ENCODE data around the gene RIC3. TPM values are rescaled to one million over a fixed set of nuclear protein-coding genes. Genes with fewer than 3 reads are reported as not detected.

RIC3 gene
- total RNA-seq, 1 experiment from 2014 or later: not detected

- H3K9me2 ChIP-seq (replicated peaks; ENCODE audit: low read length): no peaks in the 10 kb centered on the region
- BruUV-seq (replicated peaks): no TSS peak
- H3K9me3 ChIP-seq (ENCODE audit: low read length): no peaks in the 10 kb centered on the region
- no peak overlapping the region for H3K4me3 ChIP-seq (ENCODE audit: low read length)
- ATAC-seq (no peak), DNase-seq (no peak)
- H3K79me2 ChIP-seq (ENCODE audit: low read length): no peaks in the 10 kb centered on the region
- POLR2A ChIA-PET (ENCODE audit: unreplicated experiment): no interaction called here
- H4K20me1 ChIP-seq (ENCODE audit: low read length): no peaks in the 10 kb centered on the region
- no peak overlapping the region for H3K4me2 ChIP-seq (ENCODE audit: low read length)
- CTCF ChIA-PET: no interaction called here
- no peaks in the 10 kb centered on the region for H3K4me1 ChIP-seq (ENCODE audit: insufficient read depth, low read length)
- TF ChIP-seq EZH2 (IDR thresholded peaks at IDR 0.05; ENCODE audit: low read length, unreplicated experiment) (no peak), EZH2phosphoT487 (IDR thresholded peaks at IDR 0.05; ENCODE audit: borderline replicate concordance, low read length) (no peak)
- TF ChIP-seq, protein P1, sequence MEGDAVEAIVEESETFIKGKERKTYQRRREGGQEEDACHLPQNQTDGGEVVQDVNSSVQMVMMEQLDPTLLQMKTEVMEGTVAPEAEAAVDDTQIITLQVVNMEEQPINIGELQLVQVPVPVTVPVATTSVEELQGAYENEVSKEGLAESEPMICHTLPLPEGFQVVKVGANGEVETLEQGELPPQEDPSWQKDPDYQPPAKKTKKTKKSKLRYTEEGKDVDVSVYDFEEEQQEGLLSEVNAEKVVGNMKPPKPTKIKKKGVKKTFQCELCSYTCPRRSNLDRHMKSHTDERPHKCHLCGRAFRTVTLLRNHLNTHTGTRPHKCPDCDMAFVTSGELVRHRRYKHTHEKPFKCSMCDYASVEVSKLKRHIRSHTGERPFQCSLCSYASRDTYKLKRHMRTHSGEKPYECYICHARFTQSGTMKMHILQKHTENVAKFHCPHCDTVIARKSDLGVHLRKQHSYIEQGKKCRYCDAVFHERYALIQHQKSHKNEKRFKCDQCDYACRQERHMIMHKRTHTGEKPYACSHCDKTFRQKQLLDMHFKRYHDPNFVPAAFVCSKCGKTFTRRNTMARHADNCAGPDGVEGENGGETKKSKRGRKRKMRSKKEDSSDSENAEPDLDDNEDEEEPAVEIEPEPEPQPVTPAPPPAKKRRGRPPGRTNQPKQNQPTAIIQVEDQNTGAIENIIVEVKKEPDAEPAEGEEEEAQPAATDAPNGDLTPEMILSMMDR (conservative IDR thresholded peaks at IDR 0.05; ENCODE audit: low read depth, low read length): no peak
- peaks cover 60% of the 10 kb centered on the region for H3K27me3 ChIP-seq (ENCODE audit: low read length)
- H2AFZ ChIP-seq (ENCODE audit: low read length): no peak overlapping the region
- H3K27ac ChIP-seq (ENCODE audit: low read length): no peak overlapping the region
- no peaks in the 10 kb centered on the region; the same call in 1 of the 2 replicates for H3K36me3 ChIP-seq (ENCODE audit: low read depth, low read length)
- H3K9ac ChIP-seq (ENCODE audit: low read length): no peak overlapping the region
- no peaks in the 10 kb centered on the region for H3F3A ChIP-seq (ENCODE audit: low read length, unreplicated experiment)
- intact Hi-C loops (cut with micrococcal nuclease): no loop called here
Observed at GRCh38 chr11:8206251-8207079, 37.6 kb upstream of the RIC3 start.

GRCh38 chr11:8205566-8205965 is 36.7 kb upstream of the RIC3 start:
- intact Hi-C loops (cut with micrococcal nuclease): no loop called here
- BruUV-seq (replicated peaks): no TSS peak
- no peaks in the 10 kb centered on the region for H3K79me2 ChIP-seq (ENCODE audit: low read length)
- H3K27ac ChIP-seq (ENCODE audit: low read length): no peak overlapping the region
- H3F3A ChIP-seq (ENCODE audit: low read length, unreplicated experiment): no peaks in the 10 kb centered on the region
- no peaks in the 10 kb centered on the region for H3K4me1 ChIP-seq (ENCODE audit: insufficient read depth, low read length)
- no peaks in the 10 kb centered on the region; the same call in 1 of the 2 replicates for H3K36me3 ChIP-seq (ENCODE audit: low read depth, low read length)
- H4K20me1 ChIP-seq (ENCODE audit: low read length): no peaks in the 10 kb centered on the region
- TF ChIP-seq EZH2phosphoT487 (IDR thresholded peaks at IDR 0.05; ENCODE audit: borderline replicate concordance, low read length): no peak
- TF ChIP-seq, protein P1 (conservative IDR thresholded peaks at IDR 0.05; ENCODE audit: low read depth, low read length): no peak
- no peak for TF ChIP-seq EZH2 (IDR thresholded peaks at IDR 0.05; ENCODE audit: low read length, unreplicated experiment)
- CTCF ChIA-PET: no interaction called here
- DNase-seq (no peak), ATAC-seq (no peak)
- no peaks in the 10 kb centered on the region for H3K9me3 ChIP-seq (ENCODE audit: low read length)
- H2AFZ ChIP-seq (ENCODE audit: low read length): no peak overlapping the region
- no peak overlapping the region for H3K4me3 ChIP-seq (ENCODE audit: low read length)
- H3K9me2 ChIP-seq (replicated peaks; ENCODE audit: low read length): no peaks in the 10 kb centered on the region
- POLR2A ChIA-PET (ENCODE audit: unreplicated experiment): no interaction called here
- no peak overlapping the region for H3K4me2 ChIP-seq (ENCODE audit: low read length)
- H3K9ac ChIP-seq (ENCODE audit: low read length): no peak overlapping the region
- peaks cover 60% of the 10 kb centered on the region for H3K27me3 ChIP-seq (ENCODE audit: low read length)

- peaks cover 62% of the 10 kb centered on the region for H3K27me3 ChIP-seq (ENCODE audit: low read length)
- no peaks in the 10 kb centered on the region for H3K79me2 ChIP-seq (ENCODE audit: low read length)
- no peaks in the 10 kb centered on the region for H3K9me3 ChIP-seq (ENCODE audit: low read length)
- H3K4me2 ChIP-seq (ENCODE audit: low read length): no peak overlapping the region
- ATAC-seq: no peak
- no peak for DNase-seq
- H3K9me2 ChIP-seq (replicated peaks; ENCODE audit: low read length): no peaks in the 10 kb centered on the region
- no peaks in the 10 kb centered on the region for H4K20me1 ChIP-seq (ENCODE audit: low read length)
- H3K9ac ChIP-seq (ENCODE audit: low read length): no peak overlapping the region
- H3K4me3 ChIP-seq (ENCODE audit: low read length): no peak overlapping the region
- H3K4me1 ChIP-seq (ENCODE audit: insufficient read depth, low read length): no peaks in the 10 kb centered on the region
- no TSS peak for BruUV-seq (replicated peaks)
- TF ChIP-seq, protein P1 (conservative IDR thresholded peaks at IDR 0.05; ENCODE audit: low read depth, low read length): no peak
- TF ChIP-seq EZH2phosphoT487 (IDR thresholded peaks at IDR 0.05; ENCODE audit: borderline replicate concordance, low read length): no peak
- TF ChIP-seq EZH2 (IDR thresholded peaks at IDR 0.05; ENCODE audit: low read length, unreplicated experiment): no peak
- H3K27ac ChIP-seq (ENCODE audit: low read length): no peak overlapping the region
- intact Hi-C loops (cut with micrococcal nuclease): no loop called here
- ChIA-PET POLR2A (ENCODE audit: unreplicated experiment) (no interaction called here), CTCF (interaction anchor here (0.6 kb wide), 1 partner anchor 1540 kb away, joined by 3 read pairs; no protein-coding TSS in a partner anchor)
- H3K36me3 ChIP-seq (ENCODE audit: low read depth, low read length): no peaks in the 10 kb centered on the region; the same call in 1 of the 2 replicates
- no peak overlapping the region for H2AFZ ChIP-seq (ENCODE audit: low read length)
- no peaks in the 10 kb centered on the region for H3F3A ChIP-seq (ENCODE audit: low read length, unreplicated experiment)
Observed at GRCh38 chr11:8204596-8204995, 35.8 kb upstream of the RIC3 start.
